ENCODE measurements around the gene TRIM42.

TRIM42 gene

DNA sequence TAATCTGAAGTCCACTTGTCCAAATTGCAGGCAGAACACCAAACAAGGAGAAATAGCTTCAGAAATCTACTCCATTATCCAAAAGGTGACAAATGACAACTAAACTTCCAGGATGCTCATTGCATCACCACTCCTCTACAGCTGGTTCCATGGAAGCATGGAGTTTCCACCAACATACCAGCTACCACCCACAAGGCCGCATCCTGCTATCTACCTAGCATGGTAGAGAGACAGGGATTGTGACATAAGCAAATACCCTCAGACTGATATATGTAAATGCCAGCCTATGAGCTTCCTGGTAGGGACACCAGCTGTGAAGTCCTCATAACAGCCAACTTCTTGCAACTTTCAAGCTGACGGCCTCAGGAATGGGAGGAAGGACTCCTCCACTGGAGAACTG lies at the start of gene TRIM42:
TSS of gene TRIM42 (plus strand) at position 301 of the 400 bp plus-strand sequence. CDS start 166 bp downstream, outside the sequence.
- no peak for DNase-seq

DNA sequence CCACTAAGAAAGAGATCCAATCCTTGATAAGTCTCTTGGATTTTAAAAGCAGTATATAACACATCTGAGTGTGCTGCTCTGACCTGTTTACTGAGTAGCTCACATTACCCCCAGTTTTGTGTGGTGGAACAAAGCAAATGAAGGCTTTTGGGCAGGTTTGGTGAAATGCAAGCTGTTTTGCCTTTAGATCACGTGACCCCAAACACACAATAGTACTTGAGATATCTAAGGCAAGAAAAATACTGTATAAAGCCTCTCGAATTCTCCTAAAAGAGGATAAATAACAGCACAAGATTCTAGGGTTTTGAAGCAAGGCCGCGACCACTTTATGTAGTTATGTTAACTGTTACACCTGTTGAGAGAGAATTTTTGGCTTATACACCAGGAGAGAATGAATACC lies 49.3 kb upstream of the TRIM42 start:
- DNase-seq = no peak

DNA sequence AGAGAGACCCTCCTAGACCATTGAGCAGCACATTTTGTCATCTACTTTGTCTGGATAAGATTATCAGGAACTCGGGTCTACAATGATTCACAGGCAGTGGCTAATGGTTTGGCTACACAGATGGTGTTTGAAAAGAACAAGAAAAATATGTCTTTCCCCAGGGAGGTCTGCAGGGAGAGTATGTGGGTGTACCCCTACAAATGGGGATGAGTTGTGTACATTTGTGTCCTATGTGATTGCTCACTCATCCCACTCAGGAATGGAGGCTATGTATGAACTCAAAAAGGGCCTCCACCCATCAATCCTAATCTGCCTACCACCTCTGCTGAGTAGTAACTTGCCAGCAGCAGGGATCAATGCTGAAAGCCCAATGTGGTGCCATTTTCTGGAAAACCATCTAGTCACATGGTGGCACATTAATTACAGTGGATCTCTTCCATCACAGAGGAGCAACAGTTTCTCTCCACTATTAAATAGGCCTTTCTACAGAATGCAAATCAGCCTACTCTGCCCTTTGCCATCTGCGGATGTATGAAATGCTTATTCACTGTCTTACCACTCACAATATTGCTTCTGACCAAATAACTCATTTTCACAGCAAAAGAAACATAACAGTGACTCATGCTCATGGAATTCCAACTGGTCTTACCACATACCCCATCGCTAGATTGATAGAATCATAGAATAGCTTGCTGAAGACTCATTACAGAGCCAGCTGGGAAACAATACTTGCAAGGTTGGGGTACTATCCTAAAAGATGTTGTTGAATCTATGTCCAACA lies 48.3 kb upstream of the TRIM42 start:
- no peak for DNase-seq

DNA sequence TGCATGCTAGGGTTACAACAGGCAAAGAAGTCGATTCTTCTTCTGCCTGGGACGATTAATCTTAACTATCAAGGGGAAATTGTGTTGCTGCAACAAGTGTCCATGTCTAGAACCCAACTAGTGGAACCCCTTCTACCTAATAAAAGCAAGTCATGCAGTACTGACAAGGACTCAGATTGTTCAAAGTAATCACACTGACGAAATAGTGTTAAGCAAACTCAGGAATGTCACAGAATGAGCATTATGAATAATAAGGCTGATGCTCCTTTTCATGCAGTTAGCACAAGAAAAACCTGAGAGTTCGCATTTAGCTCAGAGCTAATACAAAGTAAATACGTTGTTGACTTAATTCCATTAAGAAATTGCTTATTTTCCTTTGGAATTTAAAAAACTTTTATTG lies 47.5 kb upstream of the TRIM42 start:
- DNase-seq = no peak

DNA sequence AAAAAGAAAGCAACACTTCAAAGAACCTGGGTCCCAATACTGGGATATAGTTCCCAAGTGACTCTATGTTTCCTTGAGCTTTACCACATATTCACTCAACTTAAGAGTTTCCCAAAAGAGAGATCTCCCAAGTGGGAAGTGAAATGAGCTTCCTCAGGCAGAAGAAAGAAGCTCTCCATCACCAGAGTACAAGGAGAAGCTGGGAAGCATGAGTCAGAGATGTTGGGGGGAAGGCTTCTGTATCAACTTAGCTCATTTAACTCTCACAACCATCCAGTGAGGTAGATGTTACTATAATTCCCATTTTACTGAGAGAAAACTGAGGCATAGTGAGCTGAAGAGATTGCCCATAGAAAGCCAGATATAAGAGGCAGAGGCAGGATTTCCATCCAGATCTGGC lies 47.0 kb upstream of the TRIM42 start:
- DNase-seq = no peak

DNA sequence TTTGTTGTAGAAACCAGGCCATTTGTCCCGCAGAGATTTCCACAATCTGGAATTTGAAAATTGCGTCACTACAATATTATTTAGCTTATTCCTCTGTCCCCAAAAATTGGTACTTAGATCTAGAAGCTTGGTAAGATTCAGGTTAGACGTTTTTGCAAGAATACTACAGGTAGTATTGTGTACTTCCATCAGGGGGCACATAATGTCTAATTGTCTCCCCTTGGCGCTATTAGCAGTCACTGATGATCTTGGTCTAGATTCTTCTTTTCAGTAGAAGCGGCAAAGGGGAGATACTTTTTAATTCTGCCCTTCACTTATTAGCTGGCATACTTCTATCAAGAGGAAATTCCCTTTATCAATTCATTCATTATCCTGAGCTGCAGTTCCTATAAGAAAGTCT lies 42.6 kb upstream of the TRIM42 start:
- no peak for DNase-seq

DNA sequence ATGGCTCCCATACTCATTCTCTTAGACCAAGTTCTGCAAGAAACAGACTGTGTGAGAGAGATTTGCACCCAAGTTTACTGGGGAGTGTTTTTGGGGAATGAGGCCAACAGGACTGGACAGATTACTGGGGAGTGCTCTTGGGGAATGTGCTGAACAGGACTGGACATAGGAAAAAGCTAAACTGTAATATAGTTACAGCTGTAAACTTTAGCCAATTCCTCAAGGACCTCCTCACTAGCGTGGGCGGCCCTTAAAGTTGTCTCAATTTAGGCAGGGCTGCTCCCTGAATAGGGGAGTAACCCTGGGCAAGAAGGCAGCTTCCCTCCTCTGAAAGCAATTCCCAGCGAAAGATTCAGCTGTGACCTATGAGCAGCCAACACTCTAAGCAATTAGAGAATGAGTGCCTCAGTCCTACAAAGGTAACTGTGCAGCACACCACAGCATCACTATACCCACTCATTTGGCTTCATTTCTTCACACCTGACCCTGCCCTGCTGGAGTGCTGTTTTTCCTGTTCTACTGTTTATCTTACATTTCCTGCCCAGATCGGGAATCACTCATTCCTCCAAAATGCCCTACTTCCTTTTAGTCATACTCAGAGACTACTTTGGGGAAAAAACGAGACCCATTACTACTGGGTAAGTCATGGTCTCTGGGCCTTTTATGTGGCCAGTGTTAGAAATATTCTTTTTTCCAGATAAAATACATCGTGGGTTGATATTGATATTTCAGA lies 41.3 kb upstream of the TRIM42 start:
- DNase-seq = no peak

DNA sequence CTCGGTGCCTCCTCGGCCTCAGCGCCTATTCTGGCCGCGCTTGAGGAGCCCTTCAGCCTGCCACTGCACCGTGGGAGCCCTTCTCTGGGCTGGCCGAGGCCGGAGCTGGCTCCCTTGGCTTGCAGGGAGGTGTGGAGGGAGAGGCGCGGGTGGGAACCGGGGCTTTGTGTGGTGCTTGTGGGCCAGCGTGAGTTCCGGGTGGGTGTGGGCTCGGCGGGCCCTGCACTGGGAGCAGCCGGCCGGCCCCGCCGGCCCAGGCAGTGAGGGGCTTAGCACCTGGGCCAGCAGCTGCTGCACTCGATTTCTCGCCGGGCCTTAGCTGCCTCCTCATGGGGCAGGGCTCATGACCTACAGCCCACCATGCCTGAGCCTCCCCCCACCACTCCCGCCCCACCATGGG lies 26.6 kb upstream of the TRIM42 start:
- no peak for DNase-seq

DNA sequence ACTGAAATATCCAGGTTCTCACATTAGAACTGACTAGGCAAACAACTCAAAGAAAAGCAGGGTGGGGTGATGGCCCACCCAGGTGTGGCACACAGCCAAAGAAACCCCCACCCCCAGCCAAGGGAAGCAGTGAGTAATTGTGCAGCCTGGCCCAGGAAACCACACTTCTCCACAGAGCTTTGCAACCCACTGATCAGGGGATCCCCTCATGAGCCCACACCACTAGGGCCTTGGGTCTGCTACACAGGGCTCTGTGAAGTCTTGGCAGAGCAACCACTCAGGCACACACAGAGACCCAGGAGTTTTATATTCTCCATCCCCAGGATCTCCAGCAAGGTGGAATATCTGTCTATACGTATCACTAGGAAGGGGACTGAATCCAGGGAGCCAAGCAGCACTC lies 22.2 kb upstream of the TRIM42 start:
- no peak for DNase-seq

DNA sequence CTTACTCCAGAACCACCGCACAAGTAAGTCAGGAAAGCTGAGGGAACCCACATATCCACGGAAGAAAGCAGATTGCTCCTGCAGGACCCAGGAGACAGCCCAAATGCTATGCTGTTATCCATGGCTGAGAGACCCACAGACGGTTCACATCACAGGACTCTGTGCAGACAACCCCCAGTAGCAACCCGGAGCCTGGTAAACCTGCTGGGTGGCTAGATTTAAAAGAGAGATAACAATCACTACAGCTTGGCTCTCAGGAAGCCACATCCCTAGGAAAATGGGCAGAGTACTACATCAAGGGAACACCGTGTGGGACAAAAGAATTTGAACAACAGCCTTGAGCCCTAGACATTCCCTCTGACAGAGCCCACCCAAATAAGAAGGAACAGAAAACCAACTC lies 13.8 kb upstream of the TRIM42 start:
- no peak for DNase-seq

DNA sequence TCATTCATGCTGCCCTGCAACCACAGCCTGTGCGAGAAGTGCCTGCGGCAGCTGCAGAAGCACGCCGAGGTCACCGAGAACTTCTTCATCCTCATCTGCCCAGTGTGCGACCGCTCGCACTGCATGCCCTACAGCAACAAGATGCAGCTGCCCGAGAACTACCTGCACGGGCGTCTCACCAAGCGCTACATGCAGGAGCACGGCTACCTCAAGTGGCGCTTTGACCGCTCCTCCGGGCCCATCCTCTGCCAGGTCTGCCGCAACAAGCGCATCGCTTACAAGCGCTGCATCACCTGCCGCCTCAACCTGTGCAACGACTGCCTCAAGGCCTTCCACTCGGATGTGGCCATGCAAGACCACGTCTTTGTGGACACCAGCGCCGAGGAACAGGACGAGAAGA lies 4.7 kb downstream of the TRIM42 start:
- DNase-seq = no peak

DNA sequence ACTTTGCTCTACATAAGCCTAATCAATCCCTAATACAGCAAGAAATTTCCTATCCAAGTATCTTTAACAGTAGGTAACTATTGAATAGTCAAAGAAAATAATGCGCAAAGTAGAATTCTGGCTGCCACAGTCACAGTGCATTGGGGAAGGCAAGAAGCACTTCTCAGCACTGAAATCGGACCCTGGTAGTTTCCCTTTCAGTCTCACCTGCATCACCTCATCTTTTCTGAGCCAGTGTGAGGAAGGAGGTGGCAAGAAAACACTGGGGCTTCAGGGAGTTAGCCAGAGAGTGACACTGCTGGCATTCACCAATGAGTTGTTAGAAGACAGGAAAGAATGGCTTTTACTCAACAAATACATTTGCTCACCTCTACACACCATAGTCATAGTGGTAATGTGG lies 8.3 kb downstream of the TRIM42 start:
- no peak for DNase-seq

DNA sequence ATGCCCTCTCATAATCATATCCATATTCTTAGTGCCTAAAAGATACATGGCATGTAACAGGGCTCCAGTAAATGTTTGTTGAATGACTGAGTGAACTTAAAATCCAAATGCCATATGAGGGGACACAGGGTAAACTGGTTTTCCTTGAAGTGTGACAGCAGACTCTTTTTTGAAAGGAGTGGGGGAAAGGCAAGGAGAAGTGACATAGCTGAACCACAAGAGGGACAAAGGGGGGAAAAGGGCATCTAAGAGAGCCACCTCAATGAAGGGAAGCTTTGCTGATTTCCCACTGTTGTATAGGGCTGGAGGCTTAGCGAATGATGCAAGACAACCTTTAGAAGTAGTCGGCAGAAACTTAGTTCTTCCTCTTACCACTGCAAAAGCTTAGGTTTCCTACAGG lies 9.1 kb downstream of the TRIM42 start:
- DNase-seq = no peak

DNA sequence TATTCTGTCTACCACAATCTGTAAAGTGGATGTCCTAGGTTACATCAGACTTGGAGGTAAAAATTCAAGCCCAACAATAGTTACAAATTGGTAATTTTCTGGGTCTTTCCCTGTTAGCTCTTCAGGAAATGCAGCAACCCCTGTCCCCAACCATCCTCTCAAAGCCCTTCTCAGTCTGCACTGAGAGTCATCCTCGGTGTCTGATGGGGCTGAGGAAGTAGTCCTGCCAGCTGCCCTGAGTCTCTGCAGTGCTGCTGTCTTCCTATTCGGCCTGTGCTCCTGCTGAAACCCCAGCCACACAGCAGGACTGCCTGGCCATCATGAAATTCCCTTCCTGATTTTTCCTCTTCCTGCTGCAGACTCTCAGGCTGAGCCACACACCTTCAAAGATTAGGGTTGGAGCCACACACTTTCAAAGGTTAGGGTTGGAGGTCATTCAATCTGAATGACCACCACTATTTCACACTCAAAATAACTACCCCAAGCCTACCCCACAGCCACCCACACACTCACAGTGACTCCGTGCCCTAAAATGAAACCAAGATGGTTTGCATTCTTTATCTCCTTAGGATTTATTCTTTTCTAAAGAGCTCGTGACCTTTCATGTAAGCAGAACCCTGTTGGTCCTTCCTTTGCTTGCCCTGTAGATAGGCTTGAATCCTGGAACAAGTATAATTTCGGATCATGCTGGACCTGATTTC lies 17.6 kb downstream of the TRIM42 start:
- no peak for DNase-seq

DNA sequence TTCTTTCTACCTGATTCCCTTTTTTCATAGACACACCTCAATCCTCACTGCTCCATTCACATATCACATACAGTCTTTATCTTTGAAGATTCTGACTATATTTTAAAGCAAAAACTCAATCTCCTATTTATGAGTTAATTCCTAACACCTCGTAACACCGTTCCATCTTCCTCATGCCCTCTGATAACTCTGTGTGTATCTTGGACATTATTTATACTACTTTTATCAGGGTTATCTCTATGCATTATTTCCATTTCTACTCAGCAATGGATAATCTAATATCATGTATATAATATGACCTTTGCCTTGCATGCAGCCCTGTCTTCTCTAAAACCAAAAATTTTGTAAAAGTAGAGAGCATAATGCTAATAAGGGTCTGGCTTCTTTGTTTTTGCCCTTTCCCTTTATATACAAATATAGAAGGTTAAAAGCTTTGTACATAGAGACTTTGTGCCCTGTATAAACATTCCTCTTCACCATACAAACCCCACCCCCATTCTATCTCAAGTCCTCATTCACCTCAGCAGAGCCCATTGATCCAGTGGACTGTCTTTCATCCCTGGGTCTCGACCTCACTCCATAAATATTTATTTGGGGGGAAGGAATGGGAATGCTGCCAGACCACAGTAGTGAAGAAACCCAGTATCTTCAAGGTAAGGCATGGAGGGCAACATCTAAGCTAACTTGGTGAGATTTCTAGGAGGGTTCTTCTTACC lies 21.8 kb downstream of the TRIM42 start:
- no peak for DNase-seq

DNA sequence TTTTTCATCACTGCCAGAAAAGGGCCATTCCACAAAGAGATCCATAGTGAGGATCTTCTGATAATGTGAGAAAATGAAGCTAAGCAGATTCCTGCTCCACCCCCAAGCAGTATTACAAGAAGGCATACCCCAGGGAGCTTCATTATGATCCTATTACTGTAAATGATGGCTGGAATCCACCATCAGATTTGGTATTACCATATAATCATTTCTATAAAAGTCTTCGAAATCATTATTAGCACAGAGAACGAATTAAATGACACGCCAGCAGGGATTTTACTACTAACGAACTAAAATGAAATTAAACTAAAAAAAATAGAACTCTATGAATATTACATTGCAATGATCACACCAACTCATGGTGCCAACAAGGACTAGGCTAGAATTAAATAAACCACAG lies 24.4 kb downstream of the TRIM42 start:
- no peak for DNase-seq

DNA sequence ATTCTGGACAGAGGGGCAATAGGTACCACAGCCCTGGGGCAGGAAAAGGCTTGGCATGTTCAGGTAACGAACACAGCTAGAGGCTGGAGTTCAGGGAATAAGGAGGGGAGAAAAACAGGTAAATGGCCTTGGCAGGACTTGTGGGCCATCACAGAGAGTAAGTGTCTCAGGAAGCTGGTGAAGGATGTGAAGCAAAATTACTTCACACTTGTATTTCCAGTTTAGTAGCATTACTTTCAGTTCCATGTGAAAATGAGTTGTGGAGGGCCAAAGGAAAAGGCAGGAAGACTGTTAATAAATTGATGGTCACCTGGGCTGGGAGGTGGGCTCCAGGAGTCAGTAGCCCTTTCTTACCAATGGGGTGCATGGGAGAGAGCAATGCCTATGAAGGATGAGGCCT lies 25.6 kb downstream of the TRIM42 start:
- no peak for DNase-seq

DNA sequence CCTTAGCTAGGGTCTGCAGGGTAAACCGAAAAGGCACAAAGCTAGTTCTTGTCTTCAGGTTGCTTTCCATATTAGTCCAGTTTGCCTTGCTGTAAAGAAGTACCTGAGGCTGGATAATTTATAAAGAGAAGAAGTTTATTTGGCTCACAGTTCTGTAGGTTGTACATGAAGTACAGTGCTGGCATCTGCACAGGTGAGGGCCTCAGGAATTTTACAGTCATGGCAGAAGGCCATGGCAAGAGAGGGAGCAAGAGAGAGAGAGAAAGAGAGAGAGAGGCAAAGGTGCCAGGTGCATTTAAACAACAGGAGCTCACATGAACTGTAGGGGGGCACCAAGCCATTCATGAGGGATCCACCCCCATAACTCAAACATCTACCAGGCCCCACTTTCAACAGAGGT lies 26.9 kb downstream of the TRIM42 start:
- no peak for DNase-seq

DNA sequence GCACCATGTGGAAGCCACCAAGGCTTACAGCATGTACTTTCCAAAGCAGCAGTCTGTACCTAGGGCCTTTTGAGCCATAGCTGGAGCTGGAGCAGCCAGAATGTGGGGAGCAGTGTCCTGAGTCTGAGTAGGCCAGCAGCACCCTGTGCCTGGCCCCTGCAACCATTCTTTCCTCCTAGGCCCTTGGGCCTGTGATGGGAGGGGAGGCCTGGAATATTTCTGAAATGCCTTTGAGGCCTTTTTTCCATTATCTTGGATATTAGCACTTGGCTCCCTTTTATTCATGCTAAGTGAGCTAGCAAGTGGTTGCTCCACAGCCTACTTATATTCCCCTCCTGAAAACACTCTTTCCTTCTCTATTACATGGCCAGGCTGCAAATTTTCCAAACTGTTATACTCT lies 28.1 kb downstream of the TRIM42 start:
- no peak for DNase-seq

DNA sequence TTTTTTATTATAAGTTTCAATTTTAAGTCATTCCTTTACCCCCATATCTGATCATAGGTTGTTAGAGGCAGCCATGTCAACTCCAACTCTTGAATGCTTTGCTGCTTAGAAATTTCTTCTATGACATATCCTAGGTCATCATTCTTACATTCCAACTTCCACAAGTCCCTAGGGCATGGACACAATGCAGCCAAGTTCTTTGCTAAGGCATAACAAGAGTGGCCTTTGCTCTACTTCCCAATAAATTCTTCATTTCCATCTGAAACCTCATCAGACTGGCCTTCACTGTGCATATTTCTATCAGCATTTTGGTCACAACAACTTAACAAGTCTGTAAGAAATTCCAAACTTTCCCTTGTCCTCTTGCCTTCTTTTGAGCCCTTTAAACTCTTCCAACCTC lies 28.5 kb downstream of the TRIM42 start:
- DNase-seq = no peak

DNA sequence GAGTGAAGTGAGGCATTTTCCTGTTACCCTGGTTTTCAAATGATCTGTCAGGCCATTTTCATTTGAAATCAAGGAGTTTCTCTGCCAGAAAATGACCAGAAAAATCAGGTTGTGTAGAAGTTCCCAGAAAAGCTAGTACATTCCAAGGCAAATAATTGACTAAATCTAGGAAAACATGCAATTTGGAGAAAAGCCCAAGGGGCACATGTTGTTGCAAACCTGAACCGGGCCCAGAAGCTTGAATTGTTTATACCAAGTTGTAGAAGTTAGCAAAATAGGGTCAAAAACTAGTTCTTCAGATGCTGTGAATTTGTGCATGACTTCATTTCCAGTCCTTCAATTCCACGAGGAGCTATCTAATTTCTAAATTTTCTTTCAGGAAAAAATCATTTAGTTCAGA lies 31.0 kb downstream of the TRIM42 start:
- no peak for DNase-seq

DNA sequence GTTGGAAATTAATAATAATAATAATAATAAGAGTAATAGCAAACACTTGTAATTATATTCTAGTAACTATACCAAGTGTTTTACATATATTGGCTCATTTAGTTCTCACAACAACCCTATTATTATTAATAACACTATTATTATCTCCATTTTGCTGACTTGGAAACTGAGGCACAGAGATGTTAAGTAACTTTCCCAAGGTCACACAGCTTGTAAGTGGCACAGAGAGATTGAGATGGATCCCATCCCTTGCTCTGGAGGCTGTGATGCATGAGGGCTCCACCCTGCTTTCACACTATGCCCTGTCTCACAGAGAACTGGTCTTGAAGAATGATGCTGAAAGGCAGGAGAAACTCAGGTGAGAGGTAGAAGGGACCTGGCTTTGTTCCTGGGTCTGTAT lies 31.9 kb downstream of the TRIM42 start:
- no peak for DNase-seq

DNA sequence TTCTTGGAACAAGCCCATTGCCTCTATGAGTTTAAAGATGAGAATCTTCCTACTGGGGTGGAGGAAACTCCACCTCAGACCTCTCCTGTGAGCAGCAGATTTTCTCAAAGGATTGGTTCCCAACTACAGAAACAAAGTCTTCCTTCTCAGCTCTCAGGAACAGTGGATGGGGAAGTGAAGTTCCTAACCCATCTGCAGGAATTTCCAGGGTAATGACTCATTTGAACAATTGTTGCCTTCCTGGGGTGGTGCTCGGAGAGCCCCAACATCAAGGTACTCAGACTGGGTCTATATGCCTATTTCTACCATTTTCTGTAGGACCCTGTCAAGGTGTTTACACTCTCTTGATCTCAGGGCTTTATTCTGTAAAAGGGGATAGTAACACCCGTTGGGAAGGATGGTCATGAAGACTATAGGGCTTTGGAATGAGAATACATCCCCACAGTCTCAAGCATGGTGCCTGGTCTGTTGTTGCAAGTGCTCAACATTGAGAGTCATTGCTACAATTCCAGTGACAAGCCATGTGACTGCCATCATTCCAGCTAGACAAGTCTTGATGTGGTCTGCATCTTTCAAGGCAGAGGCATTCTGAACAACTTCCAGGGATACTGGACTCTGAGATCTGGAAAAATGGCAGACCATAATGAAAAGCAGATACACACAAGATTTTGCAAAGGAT lies 33.0 kb downstream of the TRIM42 start:
- DNase-seq = no peak

Measured in activated CD4-positive, CD25-positive, alpha-beta regulatory T cell (primary cell).